ENCODE measurements around the gene SLC25A21. TPM values are rescaled to one million over a fixed set of nuclear protein-coding genes. Genes with fewer than 3 reads are reported as not detected.

Gene SLC25A21
- total and polyA plus RNA-seq, 10 of the 15 experiments (the other 5 are each of a cell fraction or from before 2014, with no cell fraction given): 0.06 to 0.72 (median 0.17) TPM; not detected in 3

- RAD21 ChIA-PET (ENCODE audit: unreplicated experiment): no interaction called here
Observed at GRCh38 chr14:36915081-36915480, 257.3 kb downstream of the SLC25A21 start.

More at GRCh38 chr14:36915081-36915480, 257.3 kb downstream of the SLC25A21 start:
- no peaks in the 10 kb centered on the region for H3K36me3 ChIP-seq (ENCODE audit: control insufficient read depth in 2 of 2, insufficient read depth in 2 of 2, low read length in 1 of 2)
- WGBS (ENCODE audit: insufficient coverage, insufficient replicate concordance, low lambda C conversion rate, missing lambda C conversion rate): 14% methylated on average over 1 of the region's 1 CpG
- no peak for DNase-seq (ENCODE audit: low read depth, low spot score)
- ATAC-seq: no peak
- no peaks in the 10 kb centered on the region for H3K9me3 ChIP-seq (replicated peaks; ENCODE audit: control insufficient read depth, insufficient read depth, low read length)
- BruUV-seq (replicated peaks): no TSS peak
- H3K27ac ChIP-seq (ENCODE audit: control insufficient read depth, insufficient read depth): no peak overlapping the region
- H3K4me1 ChIP-seq (ENCODE audit: control insufficient read depth, insufficient read depth, low read length): no peaks in the 10 kb centered on the region
- no peaks in the 10 kb centered on the region for H4K20me1 ChIP-seq (ENCODE audit: control insufficient read depth, insufficient read depth)
- no peak overlapping the region for H3K4me2 ChIP-seq (ENCODE audit: control insufficient read depth, insufficient read depth)
- H3K79me2 ChIP-seq (ENCODE audit: control insufficient read depth, insufficient read depth, low read length): no peaks in the 10 kb centered on the region
- no peaks in the 10 kb centered on the region for H3K27me3 ChIP-seq (replicated peaks in 1 of 2; ENCODE audit: control insufficient read depth in 2 of 2, insufficient read depth in 2 of 2, low read length in 1 of 2)
- TF ChIP-seq NBN (IDR thresholded peaks at IDR 0.05) (no peak), FOXM1 (IDR thresholded peaks at IDR 0.05; ENCODE audit: low read depth, low read length) (no peak), ZNF384 (IDR thresholded peaks at IDR 0.05; ENCODE audit: borderline replicate concordance, low read depth, low read length) (no peak), FOXK2 (IDR thresholded peaks at IDR 0.05) (no peak), POLR2AphosphoS5 (IDR thresholded peaks at IDR 0.05; ENCODE audit: low read length) (no peak), NFXL1 (IDR thresholded peaks at IDR 0.05; ENCODE audit: borderline replicate concordance) (no peak), RELB (IDR thresholded peaks at IDR 0.05; ENCODE audit: low read depth) (no peak), ZZZ3 (IDR thresholded peaks at IDR 0.05; ENCODE audit: control insufficient read depth, insufficient read length, low read depth) (no peak), ZBED1 (IDR thresholded peaks at IDR 0.05; ENCODE audit: borderline replicate concordance) (no peak), BCLAF1 (IDR thresholded peaks at IDR 0.05) (no peak), RFX5 (IDR thresholded peaks at IDR 0.05; ENCODE audit: low read depth, low read length) (no peak), TAF1 (IDR thresholded peaks at IDR 0.05; ENCODE audit: borderline replicate concordance, low read depth, low read length) (no peak), NR2F1 (conservative IDR thresholded peaks at IDR 0.05) (no peak), RCOR1 (conservative IDR thresholded peaks at IDR 0.05; ENCODE audit: low read depth, low read length) (no peak), MYC (IDR thresholded peaks at IDR 0.05; ENCODE audit: insufficient read depth, insufficient read length, insufficient replicate concordance, low read length, severe bottlenecking) (no peak)
- SMC1A ChIA-PET (ENCODE audit: uncharacterized antibody, unreplicated experiment): interaction anchor here (1.6 kb wide), 1 partner anchor 167 kb away, joined by 3 read pairs; no protein-coding TSS in a partner anchor
- CTCF ChIA-PET: interaction anchor here (1.2 kb wide), 1 partner anchor 167 kb away, joined by 3 read pairs; no protein-coding TSS in a partner anchor
- in situ Hi-C loops (cut with MboI): no loop called here
- POLR2A ChIA-PET: no interaction called here
- H3K9ac ChIP-seq (ENCODE audit: control insufficient read depth, insufficient read depth, low read length): no peak overlapping the region
- FAIRE-seq: no peak
- no peak overlapping the region for H2AFZ ChIP-seq (ENCODE audit: control insufficient read depth, low read depth, low read length)
- intact Hi-C loops (cut with micrococcal nuclease; ENCODE audit: unreplicated experiment): no loop called here
- no peak overlapping the region for H3K4me3 ChIP-seq

Data from GM12878 (cell line).